ENCODE measurements around the gene CSPG4. TPM values are rescaled to one million over a fixed set of nuclear protein-coding genes. Genes with fewer than 3 reads are reported as not detected.

CSPG4 gene
- total and polyA plus RNA-seq, 2 donors (not counting 1 experiment from before 2014, with no cell fraction given), result 0.03 to 0.15 TPM

DNA sequence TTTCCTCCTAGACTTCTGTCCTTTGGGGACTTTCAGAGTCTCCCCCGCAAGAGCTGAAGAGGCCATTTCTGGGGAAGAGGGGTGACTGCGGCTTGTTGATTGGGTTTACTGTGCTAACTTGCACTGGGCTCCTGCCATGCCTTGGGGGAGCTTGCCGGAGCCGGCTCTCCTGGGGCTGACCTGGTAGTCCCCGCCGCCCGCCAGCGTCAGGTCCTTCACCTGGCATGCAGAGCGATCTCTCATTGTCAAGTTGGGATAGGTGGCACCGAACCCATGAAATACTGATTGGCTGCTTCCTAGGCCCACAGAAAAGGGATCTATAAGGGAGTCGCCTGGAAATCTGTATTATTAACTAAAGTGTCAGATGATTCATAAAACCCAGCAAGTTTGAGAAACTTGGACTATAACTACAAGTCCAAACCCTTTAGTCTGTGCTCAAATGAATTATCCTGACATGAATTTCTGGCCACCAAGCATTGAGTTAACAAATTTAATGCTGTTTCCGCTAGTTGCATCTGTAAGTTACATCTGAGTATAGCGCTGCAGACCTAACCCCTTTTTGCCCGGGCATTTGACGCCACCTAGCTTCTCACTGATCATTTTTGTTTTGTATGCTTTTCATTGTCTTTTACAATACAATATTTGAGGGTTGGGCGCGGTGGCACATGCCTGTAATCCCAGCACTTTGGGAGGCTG lies 72.0 kb downstream of the CSPG4 start:
- Histone ChIP-seq H3K4me2 (replicated peaks; ENCODE audit: low read depth, low read length, poor library complexity, severe bottlenecking) (peak overlapping the region; percentile 97), H3K27me3 (replicated peaks in 1 of 4; ENCODE audit: control extremely low read depth in 1 of 4, control insufficient read depth in 3 of 4, insufficient read depth in 4 of 4, low read length in 3 of 4) (peaks cover 0 to 4% (median 0%) of the 10 kb centered on the region in 4 experiments), H2AFZ (ENCODE audit: insufficient read depth, low read depth, low read length, poor library complexity, severe bottlenecking) (peak overlapping the region; percentile 91), H3K4me3 (ENCODE audit: control extremely low read depth in 1 of 5, extremely low read depth in 1 of 5, insufficient read depth in 1 of 5, low read depth in 2 of 5, low read length in 4 of 5) (peak overlapping the region; percentile 72 to 91 (median 84)), H3K9ac (ENCODE audit: low read length) (peak overlapping the region; percentile 95), H4K20me1 (ENCODE audit: control insufficient read depth, insufficient read depth, low read length, poor library complexity, severe bottlenecking) (peaks cover 25% of the 10 kb centered on the region), H3K27ac (ENCODE audit: low read length in 2 of 2) (peak overlapping the region; percentile 78 to 81), H3K9me3 (ENCODE audit: control extremely low read depth in 1 of 3, control insufficient read depth in 2 of 3, insufficient read depth in 1 of 3, low read length in 2 of 3) (no peaks in the 10 kb centered on the region), H3K36me3 (replicated peaks in 1 of 2; ENCODE audit: control extremely low read depth in 1 of 2, control insufficient read depth in 1 of 2, extremely low read depth in 1 of 2, insufficient read depth in 2 of 2, low read length in 1 of 2) (peaks cover 0 to 10% of the 10 kb centered on the region in 2 experiments), H3K79me2 (ENCODE audit: control insufficient read depth, insufficient read depth, low read length) (peaks cover 36% of the 10 kb centered on the region), H3K4me1 (ENCODE audit: control insufficient read depth in 2 of 2, insufficient read depth in 2 of 2, low read length in 2 of 2) (peaks cover 29 to 36% of the 10 kb centered on the region in 2 donors)
- Mint-ChIP-seq H3K27ac (peak overlapping the region; percentile 96), H3K27me3 (no peaks in the 10 kb centered on the region), H3K4me3 (peak overlapping the region; percentile 95), H3K9me3 (ENCODE audit: insufficient read depth) (no peaks in the 10 kb centered on the region), H3K4me1 (peaks cover 40% of the 10 kb centered on the region)
- ATAC-seq (ENCODE audit: low read depth), result peak; percentile 35
- ChIA-PET CTCF (interaction anchor here (0.9 to 3.8 kb wide), 8 partner anchors 9 to 598 kb away, joined by 3 to 29 read pairs (median 5); partner anchors contain the start of genes MAN2C1, PTPN9 and SNUPN), POLR2A (interaction anchor here (0.6 to 4.5 kb wide), 9 partner anchors 15 to 598 kb away, joined by 3 to 38 read pairs (median 9); partner anchors contain the start of genes MAN2C1, PTPN9, SIN3A and SNUPN)
- DNase-seq, result peak; percentile 64
- intact Hi-C loops (cut with micrococcal nuclease), result loop anchor here (1.0 to 10.0 kb wide), 9 partner anchors 15 to 1098 kb away; partner anchors contain the start of genes ARID3B, MAN2C1, PPCDC and PTPN9
- 0% methylated on average over 11 of the region's 17 CpGs for WGBS (ENCODE audit: insufficient coverage)
- TF ChIP-seq EZH2 (IDR thresholded peaks at IDR 0.05; ENCODE audit: borderline replicate concordance, insufficient read depth, low read depth, low read length, poor library complexity, severe bottlenecking), result no peak
- TF ChIP-seq, protein P1, sequence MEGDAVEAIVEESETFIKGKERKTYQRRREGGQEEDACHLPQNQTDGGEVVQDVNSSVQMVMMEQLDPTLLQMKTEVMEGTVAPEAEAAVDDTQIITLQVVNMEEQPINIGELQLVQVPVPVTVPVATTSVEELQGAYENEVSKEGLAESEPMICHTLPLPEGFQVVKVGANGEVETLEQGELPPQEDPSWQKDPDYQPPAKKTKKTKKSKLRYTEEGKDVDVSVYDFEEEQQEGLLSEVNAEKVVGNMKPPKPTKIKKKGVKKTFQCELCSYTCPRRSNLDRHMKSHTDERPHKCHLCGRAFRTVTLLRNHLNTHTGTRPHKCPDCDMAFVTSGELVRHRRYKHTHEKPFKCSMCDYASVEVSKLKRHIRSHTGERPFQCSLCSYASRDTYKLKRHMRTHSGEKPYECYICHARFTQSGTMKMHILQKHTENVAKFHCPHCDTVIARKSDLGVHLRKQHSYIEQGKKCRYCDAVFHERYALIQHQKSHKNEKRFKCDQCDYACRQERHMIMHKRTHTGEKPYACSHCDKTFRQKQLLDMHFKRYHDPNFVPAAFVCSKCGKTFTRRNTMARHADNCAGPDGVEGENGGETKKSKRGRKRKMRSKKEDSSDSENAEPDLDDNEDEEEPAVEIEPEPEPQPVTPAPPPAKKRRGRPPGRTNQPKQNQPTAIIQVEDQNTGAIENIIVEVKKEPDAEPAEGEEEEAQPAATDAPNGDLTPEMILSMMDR (IDR thresholded peaks at IDR 0.05), result no peak
